Endothelial cell of umbilical vein (primary cell): ENCODE data around the gene CDH20. TPM values are rescaled to one million over a fixed set of nuclear protein-coding genes. Genes with fewer than 3 reads are reported as not detected.

Experiments used
- BruUV-seq: library from RNA; stranded (reverse); fragments of 400-500 nt; replicated peaks from 2 replicates; lab custom pipeline; 2021; lab: Mats Ljungman, UMichigan
- CTCF ChIA-PET: fragments of 300-600, 350-600 bp; sonication (Branson Sonifier 250); formaldehyde crosslinking; loops from one replicate; lab custom pipeline; 2021; ENCODE audit warnings: antibody characterized with exemption, inconsistent platforms; lab: Charles Lee
- POLR2A ChIA-PET: fragments of 300-600, 350-600 bp; sonication (Branson Sonifier 250); formaldehyde crosslinking; loops from one replicate; lab custom pipeline; 2021; ENCODE audit warnings: antibody characterized with exemption, inconsistent platforms; lab: Charles Lee
- DNase-seq: peaks from one replicate; pipeline ENCODE4 v3.0.0-alpha.2; 2011; ENCODE audit warnings: low read depth, low spot score
- FAIRE-seq: peaks from 2 replicates; lab custom pipeline; 2011; peaks lifted over from hg19 to GRCh38; lab: Jason Lieb, UNC
- H2AFZ ChIP-seq: 2 replicates; pipeline ENCODE4 v1.6.0; 2012; ENCODE audit warnings: low read depth, low read length, control low read depth, inconsistent platforms
- H3K27ac ChIP-seq: 2 replicates; pipeline ENCODE4 v1.5.1; 2011; ENCODE audit warnings: low read depth, mild to moderate bottlenecking, control low read depth, low read length, moderate library complexity; ENCODE audit not compliant: insufficient read depth
- H3K27me3 ChIP-seq, 2 experiments: 2 replicates each; pipeline versions ENCODE4 v1.6.0 to v1.6.1; 2011; ENCODE audit warnings: low read length in 2 of 2, mixed read lengths in 1 of 2; ENCODE audit not compliant: control insufficient read depth in 2 of 2, insufficient read depth in 2 of 2
- H3K36me3 ChIP-seq, 2 experiments: 2 replicates in 1 of 2; 3 replicates in 1 of 2; pipeline ENCODE4 v1.5.1; 2011; ENCODE audit warnings: low read length in 2 of 2, mild to moderate bottlenecking in 1 of 2, moderate library complexity in 1 of 2; ENCODE audit not compliant: control insufficient read depth in 2 of 2, insufficient read depth in 2 of 2; ENCODE audit errors: extremely low read depth in 1 of 2
- H3K4me1 ChIP-seq: 3 replicates; pipeline ENCODE4 v1.5.1; 2011; ENCODE audit warnings: mild to moderate bottlenecking, low read length; ENCODE audit not compliant: control insufficient read depth, insufficient read depth; ENCODE audit errors: extremely low read depth
- H3K4me2 ChIP-seq: 2 replicates; pipeline ENCODE4 v1.6.1; 2011; ENCODE audit warnings: low read length, control low read depth, mixed read lengths; ENCODE audit not compliant: insufficient read depth
- H3K4me3 ChIP-seq, 3 experiments: fragments of 200-600 bp in 1 of 3; sonication (generic), shearing (Covaris generic) in 1 of 3; replicated peaks in 1 of 3; 2 replicates each; pipeline ENCODE4 v1.5.1; 2011 to 2016; ENCODE audit warnings: control low read depth in 3 of 3, low read length in 3 of 3, mild to moderate bottlenecking in 2 of 3, inconsistent platforms in 1 of 3, low read depth in 1 of 3, moderate library complexity in 1 of 3; ENCODE audit not compliant: insufficient read depth in 1 of 3
- H3K79me2 ChIP-seq: 2 replicates; pipeline ENCODE4 v1.6.0; 2012; ENCODE audit warnings: low read length, inconsistent platforms; ENCODE audit not compliant: control insufficient read depth, insufficient read depth
- H3K9ac ChIP-seq: replicated peaks from 2 replicates; pipeline ENCODE3; 2011; ENCODE audit warnings: low read length, control low read depth; ENCODE audit not compliant: insufficient read depth; ENCODE audit errors: extremely low read depth
- H3K9me1 ChIP-seq: replicated peaks from 3 replicates; pipeline ENCODE4 v1.6.0; 2011; ENCODE audit warnings: mild to moderate bottlenecking, low read length; ENCODE audit not compliant: control insufficient read depth, insufficient read depth; ENCODE audit errors: extremely low read depth
- H3K9me3 ChIP-seq: replicated peaks from 2 replicates; pipeline ENCODE4 v1.5.1; 2012; ENCODE audit warnings: low read length, inconsistent platforms; ENCODE audit not compliant: control insufficient read depth, insufficient read depth
- H4K20me1 ChIP-seq: replicated peaks from 2 replicates; pipeline ENCODE3; 2011; ENCODE audit warnings: mild to moderate bottlenecking, low read length; ENCODE audit not compliant: control insufficient read depth, insufficient read depth; ENCODE audit errors: extremely low read depth
- CTCF ChIP-seq, 2 donors: IDR thresholded peaks; 1 replicate in 1 of 2; 2 replicates in 1 of 2; pipeline ENCODE4 v1.5.1; 2011; ENCODE audit warnings: low read length in 2 of 2, mild to moderate bottlenecking in 2 of 2, moderate library complexity in 2 of 2, control low read depth in 1 of 2, inconsistent platforms in 1 of 2, low read depth in 1 of 2; ENCODE audit not compliant: insufficient read depth in 1 of 2; ENCODE audit errors: extremely low read depth in 1 of 2
- EZH2 ChIP-seq: IDR thresholded peaks from 2 replicates; pipeline ENCODE4 v1.6.1; 2012; ENCODE audit warnings: borderline replicate concordance, low read depth, mild to moderate bottlenecking, moderate library complexity, low read length, inconsistent platforms; ENCODE audit not compliant: severe bottlenecking
- FOS ChIP-seq: IDR thresholded peaks from 2 replicates; pipeline ENCODE4 v1.6.1; 2011; ENCODE audit warnings: mild to moderate bottlenecking, low read length, moderate library complexity, borderline replicate concordance; ENCODE audit not compliant: insufficient read depth
- GATA2 ChIP-seq: IDR thresholded peaks from 2 replicates; pipeline ENCODE4 v1.7.0; 2011; ENCODE audit warnings: low read depth, mild to moderate bottlenecking, moderate library complexity, mixed read lengths, low read length; ENCODE audit not compliant: insufficient read length, insufficient read depth
- JUN ChIP-seq: IDR thresholded peaks from 2 replicates; pipeline ENCODE4 v1.6.1; 2011; ENCODE audit warnings: borderline replicate concordance, low read depth; ENCODE audit not compliant: insufficient read length, insufficient read depth
- MAX ChIP-seq: IDR thresholded peaks from 2 replicates; pipeline ENCODE4 v1.6.1; 2011; ENCODE audit not compliant: insufficient read depth, insufficient read length
- MYC ChIP-seq: IDR thresholded peaks from one replicate; pipeline ENCODE4 v1.6.1; 2011; ENCODE audit warnings: mild to moderate bottlenecking, low read depth, low read length
- POLR2A ChIP-seq: IDR thresholded peaks from 2 replicates; pipeline ENCODE4 v1.6.1; 2012; ENCODE audit warnings: low read depth, mild to moderate bottlenecking, control low read depth, low read length
- POLR2AphosphoS5 ChIP-seq: IDR thresholded peaks from 2 replicates; pipeline ENCODE4 v1.6.1; 2012; ENCODE audit warnings: low read depth, mild to moderate bottlenecking, control low read depth, low read length, moderate library complexity; ENCODE audit not compliant: insufficient read depth
- dilution Hi-C: fragments of 300-500 bp; cut with MboI; formaldehyde crosslinking; loops from one replicate; pipeline ENCODE4 v1.15.0; 2019; ENCODE audit warnings: low sequenced_read_pairs; ENCODE audit not compliant: extremely low pct_ligation_motif_present
- intact Hi-C: fragments of 100-400 bp; cut with micrococcal nuclease; formaldehyde crosslinking; loops from one replicate; pipeline ENCODE4 v1.10.0; 2022
- polyA plus RNA-seq, 4 experiments: library from polyadenylated mRNA; depleted of rRNA in 3 of 4; stranded (reverse) in 3 of 4; unstranded in 1 of 4; fragments of >200 nt; gene quantifications; 2 replicates each; pipeline versions ENCODE4 v1.2.1 to v1.2.3, GENCODE V29; 2011 to 2012; ENCODE audit warnings: missing spikeins in 1 of 4
- total RNA-seq: library from RNA; stranded (reverse); gene quantifications from 2 replicates; pipeline ENCODE4 v1.2.3, GENCODE V29; 2021

The CDH20 gene
- total and polyA plus RNA-seq, 2 donors (not counting 3 experiments of a cell fraction or from before 2014, with no cell fraction given), result not detected

DNA sequence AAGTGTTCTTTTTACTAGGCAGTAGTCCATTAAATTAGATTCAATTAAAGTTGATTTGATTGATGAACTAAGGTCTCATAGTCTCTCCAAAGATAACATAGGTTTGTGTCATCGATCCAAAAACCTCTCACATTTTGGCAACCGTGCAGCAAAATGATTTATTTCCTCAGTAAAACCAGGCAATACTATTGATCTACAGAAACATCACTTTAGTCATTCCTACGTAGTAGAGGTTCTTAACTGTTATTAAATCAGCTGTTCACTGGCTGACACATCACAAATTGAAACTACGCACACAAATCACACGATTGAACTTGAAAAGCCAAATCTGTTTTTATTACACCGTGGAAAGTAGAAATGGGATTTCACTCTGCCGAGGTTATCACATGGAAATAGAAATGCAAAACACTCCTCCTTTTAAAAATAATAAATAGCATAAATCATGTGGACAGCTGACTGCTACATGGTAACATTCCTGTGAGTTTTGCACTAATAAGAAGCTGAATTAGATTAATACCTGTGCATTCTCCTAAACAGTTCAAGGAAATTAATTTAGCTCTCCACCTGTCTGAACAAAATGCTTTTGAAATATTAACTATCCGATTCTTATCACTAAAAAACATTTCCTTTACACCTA, 262.5 kb downstream of the CDH20 start:
- peak overlapping the region; percentile 86 for H2AFZ ChIP-seq
- DNase-seq, result peak; percentile 55
- H3K4me1 ChIP-seq, result peaks cover 16% of the 10 kb centered on the region
- ChIA-PET POLR2A (no interaction called here), CTCF (interaction anchor here (1.2 to 2.3 kb wide), 4 partner anchors 14 to 93 kb away, joined by 4 to 12 read pairs (median 4); no protein-coding TSS in a partner anchor)
- FAIRE-seq, result no peak
- no TSS peak for BruUV-seq
- H3K27ac ChIP-seq, result peak overlapping the region; percentile 13
- H3K4me3 ChIP-seq, result peak overlapping the region in 2 of 3 experiments; percentile 13 to 48
- dilution Hi-C loops, result no loop called here
- no peaks in the 10 kb centered on the region for H3K79me2 ChIP-seq
- TF ChIP-seq GATA2 (no peak), JUN (no peak), EZH2 (no peak), POLR2A (no peak), MAX (no peak), MYC (no peak), POLR2AphosphoS5 (no peak), CTCF (IDR thresholded peaks at IDR 0.05; ENCODE audit: extremely low read depth in 1 of 2, insufficient read depth in 1 of 2, low read depth in 1 of 2, low read length in 2 of 2) (no peak), FOS (no peak)
- H4K20me1 ChIP-seq, result no peaks in the 10 kb centered on the region
- no peaks in the 10 kb centered on the region for H3K36me3 ChIP-seq
- H3K9me3 ChIP-seq, result no peaks in the 10 kb centered on the region
- no peaks in the 10 kb centered on the region for H3K27me3 ChIP-seq
- no peaks in the 10 kb centered on the region for H3K9me1 ChIP-seq
- peak overlapping the region; percentile 96 for H3K4me2 ChIP-seq
- H3K9ac ChIP-seq, result peak overlapping the region; percentile 55
- intact Hi-C loops, result no loop called here
